Pancreas (tissue), 10 donors: ENCODE results near the gene ARHGEF6. TPM values are rescaled to one million over a fixed set of nuclear protein-coding genes. Genes with fewer than 3 reads are reported as not detected.

Experiments
- ATAC-seq, 4 donors: fragments of 200-7000 bp; cut with Tn5 transposase; one replicate each; pipeline versions ENCODE4 v1.8.0 to v1.9.1; 2020; ENCODE audit warnings: mild to moderate bottlenecking in 4 of 4, moderate library complexity in 4 of 4
- DNase-seq, 6 donors: peaks; one replicate each; pipeline ENCODE4 v3.0.0-alpha.2; 2020
- FAIRE-seq: peaks from 2 replicates; lab custom pipeline; 2012; peaks lifted over from hg19 to GRCh38; lab: Jason Lieb, UNC
- H3K27ac ChIP-seq, 4 donors: fragments of 200-600 bp; sonication (generic); 1 replicate in 3 of 4; 2 replicates in 1 of 4; pipeline versions ENCODE4 v1.5.0 to v1.8.0; 2020
- H3K27me3 ChIP-seq, 4 donors: fragments of 200-600 bp; one replicate each; pipeline ENCODE4 v1.8.0; 2021
- H3K36me3 ChIP-seq, 3 donors: fragments of 200-600 bp; sonication (generic) in 1 of 3; one replicate each; pipeline versions ENCODE4 v1.5.0 to v1.8.0; 2020 to 2021
- H3K4me1 ChIP-seq, 3 donors: fragments of 200-600 bp; one replicate each; pipeline ENCODE4 v1.8.0; 2021
- H3K4me3 ChIP-seq, 4 donors: fragments of 200-600 bp; sonication (generic) in 2 of 4; one replicate each; pipeline versions ENCODE4 v1.5.0 to v1.8.0; 2020 to 2021
- H3K9me3 ChIP-seq, 4 donors: fragments of 200-600 bp; one replicate each; pipeline ENCODE4 v1.8.0; 2021
- CTCF ChIP-seq, 4 donors: fragments of 200-600 bp; sonication (generic) in 3 of 4; IDR thresholded peaks; one replicate each; pipeline versions ENCODE4 v1.5.0 to v1.8.0; 2021; ENCODE audit warnings: antibody characterized with exemption in 4 of 4
- WGBS, 2 donors: extraction: QIAGEN DNeasy Blood & Tissue Kit; methylation state at CpG; one replicate each; pipeline ENCODE4 v1.1.7; 2013; 5-methylcytosine and 5-hydroxymethylcytosine counted together
- intact Hi-C, 3 donors: fragments of 100-400 bp; cut with DNase I; formaldehyde crosslinking; loops; one replicate each; pipeline versions ENCODE4 v1.11.1 to v1.14.2; 2022
- polyA plus RNA-seq, 2 donors: library from polyadenylated mRNA; stranded (reverse); fragments of 200-250 nt; gene quantifications; one replicate each; pipeline ENCODE4 v1.2.3, GENCODE V29; 2013
- total RNA-seq, 6 donors: library from RNA; stranded (reverse); fragmentation: NEBNext Ultra II Directional in 4 of 6; extraction: Animal tissue kit (Norgen Biotek cat#: 25700) in 4 of 6; gene quantifications; one replicate each; pipeline versions ENCODE4 v1.2.1 to v1.2.4, GENCODE V29; 2021 to 2023
- donor health status: healthy with polysubstance abuse.
- donor health status: DM: no; HTN: no; CAD: no; lungs with moderate emphysema.
- donor health status: DM: no; HTN: no; CAD: no.
- donor health status: control.
- donor health status: control.
- donor health status: Bipolar disorder and iron deficiency.
- donor health status: DM: yes; HTN: yes; CAD: no.
- donor health status: DM: no; HTN: no; CAD: no.
- donor health status: DM: no; HTN: no; CAD: no.
- donor health status: DM: yes; HTN: yes; CAD: no.

Gene ARHGEF6
- 1 to 10 TPM; 1.2 to 6.2 (median 2.7) TPM for total RNA-seq
- polyA plus RNA-seq: 1 to 10 TPM; 1.2 to 1.9 TPM

GRCh38 chrX:136780763-136781162 is at the start of gene ARHGEF6:
Gene ARHGEF6 (minus strand): TSS chrX:136780932. CDS start chrX:136780882, 50 bp downstream.
- peaks cover 0 to 8% (median 0%) of the 10 kb centered on the region in 4 donors for H3K27me3 ChIP-seq
- ATAC-seq: peak in 2 of 4 donors; percentile 48 to 49
- no peak for DNase-seq
- no peak for TF ChIP-seq CTCF (IDR thresholded peaks at IDR 0.05)
- FAIRE-seq: no peak
- peak within 1 kb of the TSS in 1 of 4 donors; percentile 17 for H3K4me3 ChIP-seq
- 52 to 54% methylated on average over 10 of the region's 10 CpGs for WGBS, 2 donors
- H3K36me3 ChIP-seq: no peaks in the 10 kb centered on the region
- no peaks in the 10 kb centered on the region for H3K9me3 ChIP-seq
- H3K27ac ChIP-seq: peak within 1 kb of the TSS in 2 of 4 donors; percentile 7 to 17
- H3K4me1 ChIP-seq: no peaks in the 10 kb centered on the region
- intact Hi-C loops: no loop called here

GRCh38 chrX:136829413-136829812 is 48.7 kb upstream of the ARHGEF6 start:
- no peaks in the 10 kb centered on the region for H3K27me3 ChIP-seq
- WGBS, 2 donors: 85 to 91% methylated on average over 5 of the region's 5 CpGs
- ATAC-seq (no peak), FAIRE-seq (no peak), DNase-seq (no peak)
- no peak overlapping the region for H3K27ac ChIP-seq
- intact Hi-C loops: no loop called here
- TF ChIP-seq CTCF (IDR thresholded peaks at IDR 0.05): no peak
- H3K4me1 ChIP-seq: no peaks in the 10 kb centered on the region
- H3K9me3 ChIP-seq: no peaks in the 10 kb centered on the region
- H3K36me3 ChIP-seq: no peaks in the 10 kb centered on the region
- no peak overlapping the region for H3K4me3 ChIP-seq

- 67 to 88% methylated on average over 1 of the region's 1 CpG for WGBS, 2 donors
- intact Hi-C loops: no loop called here
- TF ChIP-seq CTCF (IDR thresholded peaks at IDR 0.05): no peak
- ATAC-seq (no peak), DNase-seq (no peak), FAIRE-seq (no peak)
- no peaks in the 10 kb centered on the region for H3K9me3 ChIP-seq
- H3K27ac ChIP-seq: no peak overlapping the region
- no peaks in the 10 kb centered on the region for H3K36me3 ChIP-seq
- H3K4me1 ChIP-seq: no peaks in the 10 kb centered on the region
- H3K4me3 ChIP-seq: no peak overlapping the region
- H3K27me3 ChIP-seq: no peaks in the 10 kb centered on the region
These were observed 48.1 kb upstream of the ARHGEF6 start for GRCh38 chrX:136828830-136829229.

- TF ChIP-seq CTCF (IDR thresholded peaks at IDR 0.05): no peak
- DNase-seq (no peak), ATAC-seq (no peak), FAIRE-seq (no peak)
- Histone ChIP-seq H3K9me3 (no peaks in the 10 kb centered on the region), H3K27ac (no peak overlapping the region), H3K4me3 (no peak overlapping the region), H3K4me1 (no peaks in the 10 kb centered on the region), H3K27me3 (no peaks in the 10 kb centered on the region), H3K36me3 (no peaks in the 10 kb centered on the region)
- intact Hi-C loops: no loop called here
- 21 to 24% methylated on average over 3 of the region's 3 CpGs for WGBS, 2 donors
These were observed 46.3 kb upstream of the ARHGEF6 start for GRCh38 chrX:136827026-136827425.

GRCh38 chrX:136825771-136826170 is 45.0 kb upstream of the ARHGEF6 start:
- no peak overlapping the region for H3K4me3 ChIP-seq
- no peaks in the 10 kb centered on the region for H3K9me3 ChIP-seq
- intact Hi-C loops: no loop called here
- H3K27ac ChIP-seq: no peak overlapping the region
- DNase-seq (no peak), ATAC-seq (no peak), FAIRE-seq (no peak)
- TF ChIP-seq CTCF (IDR thresholded peaks at IDR 0.05): no peak
- 80 to 92% methylated on average over 2 of the region's 2 CpGs for WGBS, 2 donors
- no peaks in the 10 kb centered on the region for H3K4me1 ChIP-seq
- H3K27me3 ChIP-seq: no peaks in the 10 kb centered on the region
- H3K36me3 ChIP-seq: no peaks in the 10 kb centered on the region
